NCI-H1436 treated with DMSO at 0.1 percent for 48 hours (cell line): ENCODE measurements around the gene ALPL.

ENCODE experiments used
- DNase-seq: peaks from one replicate; lab custom pipeline; 2025; lab: John Stamatoyannopoulos, UW

ALPL gene

DNA sequence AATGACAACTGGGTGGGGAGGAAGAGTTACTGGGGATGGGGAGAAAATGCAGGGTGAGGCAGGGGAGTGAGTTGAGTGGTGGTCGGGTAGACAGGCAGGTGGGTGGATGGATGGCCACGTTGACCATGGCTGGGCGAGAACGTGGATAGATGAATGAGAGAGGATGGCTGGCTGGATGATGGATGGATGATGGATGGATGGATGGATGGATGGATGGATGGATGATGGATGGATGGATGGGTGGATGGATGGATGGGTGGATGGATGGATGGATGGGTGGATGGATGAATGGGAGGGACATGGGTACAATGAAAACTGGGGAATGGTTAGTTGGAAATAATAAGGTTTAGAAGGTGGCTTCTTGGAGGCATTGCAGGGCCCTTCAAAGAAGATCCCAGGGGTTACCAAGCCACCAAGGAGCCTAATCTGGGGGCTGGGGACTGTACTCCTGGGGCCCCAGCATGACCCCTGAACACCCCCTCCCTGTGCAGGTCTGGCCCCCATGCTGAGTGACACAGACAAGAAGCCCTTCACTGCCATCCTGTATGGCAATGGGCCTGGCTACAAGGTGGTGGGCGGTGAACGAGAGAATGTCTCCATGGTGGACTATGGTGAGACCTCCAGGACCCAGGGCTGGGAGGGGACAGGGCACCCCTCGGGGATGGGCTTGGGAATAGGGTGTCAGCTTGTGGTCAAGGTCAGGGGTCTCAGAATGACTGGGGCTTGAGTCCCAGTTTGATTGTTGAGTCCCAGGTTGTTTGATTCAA is 67.0 kb downstream of the ALPL start:
- no peak for DNase-seq

- DNase-seq, result no peak
These were observed 67.6 kb downstream of the ALPL start for GRCh38 chr1:21576798-21577187.

GRCh38 chr1:21577324-21577723 is 68.1 kb downstream of the ALPL start:
- no peak for DNase-seq

DNA sequence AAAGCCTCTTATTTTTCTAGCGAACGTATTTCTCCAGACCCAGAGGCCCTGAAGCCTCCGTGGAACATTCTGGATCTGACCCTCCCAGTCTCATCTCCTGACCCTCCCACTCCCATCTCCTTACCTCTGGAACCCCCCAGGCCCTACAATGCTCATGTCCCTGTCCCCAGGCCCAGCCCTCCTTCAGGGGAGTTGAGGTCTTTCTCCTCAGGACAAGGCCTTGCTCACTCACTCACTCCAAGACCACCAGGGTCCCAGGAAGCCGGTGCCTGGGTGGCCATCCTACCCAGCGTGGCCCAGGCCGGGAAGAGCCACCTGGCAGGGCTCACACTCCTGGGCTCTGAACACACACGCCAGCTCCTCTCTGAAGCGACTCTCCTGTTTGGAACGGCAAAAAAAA is 68.7 kb downstream of the ALPL start:
- no peak for DNase-seq

DNA sequence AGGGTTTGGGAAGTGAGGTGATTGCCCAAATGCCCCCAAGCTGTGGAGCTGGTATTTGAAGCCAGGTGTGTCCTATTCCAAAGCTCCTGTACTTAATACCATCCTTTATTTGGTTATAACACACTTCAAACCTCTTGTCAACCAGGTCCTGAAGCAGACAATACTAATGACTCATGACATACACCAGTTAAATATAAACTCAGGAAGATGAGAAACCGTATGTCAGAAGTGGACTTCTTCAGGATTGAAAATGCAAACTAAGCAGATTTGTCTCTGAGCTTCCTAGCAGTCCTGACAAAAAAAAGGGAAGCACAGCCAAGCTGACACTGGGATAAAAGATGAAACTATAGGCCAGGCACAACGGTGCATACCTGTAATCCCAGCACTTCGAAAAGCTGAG is 70.6 kb downstream of the ALPL start:
- no peak for DNase-seq

DNA sequence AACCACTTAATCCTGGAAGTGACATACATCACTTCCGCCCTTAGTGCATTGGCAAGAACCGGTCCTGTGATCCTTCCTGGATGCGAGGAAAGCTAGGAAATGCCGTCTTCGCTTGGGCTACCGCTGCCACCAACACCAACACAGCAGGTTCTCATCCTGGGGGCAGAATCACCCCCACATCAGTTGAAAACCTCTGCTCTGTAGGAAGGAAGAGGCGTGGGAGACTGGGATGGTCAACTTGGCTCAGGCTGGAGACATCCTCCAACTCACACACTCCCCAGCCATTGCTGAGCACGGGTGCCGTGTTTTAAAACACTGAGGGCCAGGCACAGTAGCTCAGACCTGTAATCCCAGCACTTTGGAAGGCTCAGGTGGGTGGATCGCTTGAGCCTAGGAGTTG is 74.9 kb downstream of the ALPL start:
- no peak for DNase-seq

- no peak for DNase-seq
These were observed 75.8 kb downstream of the ALPL start for GRCh38 chr1:21585037-21585436.

- no peak for DNase-seq
These were observed 77.0 kb downstream of the ALPL start for GRCh38 chr1:21586222-21586621.

- no peak for DNase-seq
These were observed 77.8 kb downstream of the ALPL start for GRCh38 chr1:21586846-21587601.

GRCh38 chr1:21587602-21587953 is 78.4 kb downstream of the ALPL start:
- no peak for DNase-seq

DNA sequence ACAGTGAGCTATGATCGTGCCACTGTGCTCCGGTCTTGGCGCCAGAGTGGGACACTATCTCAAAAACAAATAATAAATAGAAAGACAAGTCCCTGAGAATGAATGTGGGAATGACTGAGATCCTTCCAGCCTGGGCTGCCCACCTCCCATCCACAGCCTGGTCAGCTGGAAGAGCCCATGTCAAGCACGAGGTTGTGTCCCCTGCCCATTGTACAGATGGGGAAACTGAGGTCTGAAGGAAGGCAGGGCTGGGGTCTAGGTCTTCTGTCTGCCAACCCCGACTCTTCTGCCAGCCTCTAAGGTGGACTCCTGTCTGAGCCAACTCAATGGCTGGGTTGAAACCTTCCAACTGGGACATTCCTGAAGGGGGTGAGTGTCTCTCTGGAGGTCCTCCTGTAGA is 80.4 kb downstream of the ALPL start:
- DNase-seq, result no peak

DNA sequence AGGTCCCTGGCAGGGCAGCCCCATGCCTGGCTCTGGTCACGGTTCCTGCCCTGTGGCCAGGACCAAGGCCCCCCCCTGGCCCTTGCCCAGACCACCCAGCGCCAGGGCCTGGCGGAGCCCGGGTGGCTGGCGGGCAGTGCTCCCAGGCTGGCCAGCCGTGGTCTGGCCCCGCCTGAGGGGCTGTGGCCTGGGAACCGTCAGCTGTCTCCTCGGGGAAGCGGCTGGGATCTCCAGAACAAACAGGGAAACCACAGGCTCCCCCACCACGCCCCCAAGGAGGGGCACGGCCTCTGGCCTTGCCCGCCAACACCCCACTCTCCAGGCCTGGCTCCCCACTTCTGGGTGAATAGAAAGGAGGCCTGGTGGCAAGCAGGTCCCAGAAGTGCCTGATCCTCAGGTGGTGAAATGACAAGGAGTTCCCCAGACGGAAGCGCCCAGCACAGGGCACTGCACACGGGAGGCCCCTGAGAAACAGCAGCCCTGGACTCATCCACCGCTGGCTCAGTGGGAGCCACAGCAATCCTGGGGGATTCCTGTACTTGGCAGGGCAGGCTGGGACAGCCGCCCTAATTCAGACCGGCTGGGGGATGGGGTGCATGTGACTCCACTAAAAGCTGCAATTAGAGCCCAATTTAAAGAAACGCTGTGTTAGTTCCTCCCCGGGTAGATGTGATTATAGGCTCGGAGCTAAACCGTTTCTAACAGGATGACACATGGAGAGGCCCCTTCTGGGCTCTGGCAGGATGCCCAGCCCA is 81.1 kb downstream of the ALPL start:
- DNase-seq, result peak; percentile 47

- no peak for DNase-seq
These were observed 81.7 kb downstream of the ALPL start for GRCh38 chr1:21590934-21591333.

DNA sequence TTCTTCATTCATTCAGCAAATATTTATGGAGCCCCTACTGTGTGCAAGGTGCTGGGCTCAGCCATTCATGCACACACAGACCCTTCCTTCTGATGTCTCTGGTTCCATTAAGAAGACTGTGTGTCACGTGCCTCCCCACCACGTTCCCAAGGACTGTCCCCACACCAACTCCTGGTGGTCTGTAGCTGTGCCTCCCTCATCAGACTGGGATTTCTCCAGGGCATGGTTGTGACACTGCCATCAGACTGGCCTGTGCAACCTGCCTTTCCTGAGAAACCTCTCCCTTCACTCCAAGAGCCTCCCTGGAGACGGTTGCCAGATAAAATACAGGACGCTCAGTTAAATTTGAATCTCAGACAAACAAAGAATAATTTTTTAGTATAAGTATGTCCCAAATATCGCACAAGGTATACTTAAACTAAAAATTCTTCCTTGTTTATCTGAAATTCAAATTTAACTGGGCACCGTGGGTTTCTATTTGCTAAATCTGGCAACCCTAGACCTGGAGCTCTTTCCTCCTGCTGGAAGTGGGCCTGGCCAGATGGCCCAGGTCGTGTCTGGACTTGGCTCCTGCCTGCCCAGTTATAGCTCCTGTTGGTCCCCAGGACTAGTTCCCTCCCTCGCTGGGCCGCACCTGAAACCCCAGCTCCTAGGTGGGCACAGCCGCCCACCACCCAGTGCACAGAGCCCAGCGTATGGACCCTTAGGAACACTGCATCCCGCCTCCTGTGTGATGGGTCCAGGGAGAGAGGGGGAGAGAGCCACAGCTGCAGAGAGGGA is 83.1 kb downstream of the ALPL start:
- DNase-seq, result no peak

DNA sequence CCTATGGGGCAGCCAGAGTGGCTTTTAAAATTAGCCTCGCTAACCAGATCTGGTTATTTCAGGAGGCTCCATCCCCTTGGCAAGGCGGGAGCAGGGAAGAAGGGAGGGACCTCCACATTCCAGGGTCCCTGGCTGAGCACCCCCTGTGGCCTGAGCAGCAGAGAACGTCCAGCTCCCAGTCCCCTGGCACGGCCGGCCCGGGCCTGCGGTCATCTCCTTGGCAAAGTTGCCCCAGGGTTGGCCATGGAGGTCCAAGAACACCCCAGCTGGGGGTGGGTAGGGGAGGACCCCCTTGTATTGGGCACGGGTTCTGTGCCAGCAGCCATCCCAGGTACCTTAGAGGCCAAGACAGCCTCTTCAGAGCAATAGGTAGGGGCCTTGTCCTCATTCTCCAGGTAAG is 84.0 kb downstream of the ALPL start:
- no peak for DNase-seq

GRCh38 chr1:21594501-21594900 is 85.3 kb downstream of the ALPL start:
- no peak for DNase-seq

GRCh38 chr1:21594935-21595897 is 86.0 kb downstream of the ALPL start:
- no peak for DNase-seq

GRCh38 chr1:21596174-21596573 is 87.0 kb downstream of the ALPL start:
- no peak for DNase-seq

- DNase-seq, result no peak
These were observed 87.4 kb downstream of the ALPL start for GRCh38 chr1:21596628-21597027.

- no peak for DNase-seq
These were observed 88.5 kb downstream of the ALPL start for GRCh38 chr1:21597753-21598152.

- DNase-seq, result no peak
These were observed 89.2 kb downstream of the ALPL start for GRCh38 chr1:21598417-21598816.
